ENCODE measurements around the gene CD200. TPM values are rescaled to one million over a fixed set of nuclear protein-coding genes. Genes with fewer than 3 reads are reported as not detected.
A peak's percentile ranks its signal among the peaks of the same experiment; 100 is the strongest.

CD200 gene
- total RNA-seq, 1 donor from 2014 or later: 67.0 TPM

- no peak overlapping the region for H3K4me3 Mint-ChIP-seq
- no peak overlapping the region for H3K27ac Mint-ChIP-seq (ENCODE audit: unreplicated experiment)
- DNase-seq (ENCODE audit: low read depth, low spot score): no peak
- H3K27me3 Mint-ChIP-seq (ENCODE audit: low read depth): no peaks in the 10 kb centered on the region
- peaks cover 37% of the 10 kb centered on the region for H3K36me3 Mint-ChIP-seq (ENCODE audit: low read depth)
- H3K9me3 Mint-ChIP-seq: no peaks in the 10 kb centered on the region
- H3K4me1 Mint-ChIP-seq: peaks cover 13% of the 10 kb centered on the region
- TF ChIP-seq, protein P1, sequence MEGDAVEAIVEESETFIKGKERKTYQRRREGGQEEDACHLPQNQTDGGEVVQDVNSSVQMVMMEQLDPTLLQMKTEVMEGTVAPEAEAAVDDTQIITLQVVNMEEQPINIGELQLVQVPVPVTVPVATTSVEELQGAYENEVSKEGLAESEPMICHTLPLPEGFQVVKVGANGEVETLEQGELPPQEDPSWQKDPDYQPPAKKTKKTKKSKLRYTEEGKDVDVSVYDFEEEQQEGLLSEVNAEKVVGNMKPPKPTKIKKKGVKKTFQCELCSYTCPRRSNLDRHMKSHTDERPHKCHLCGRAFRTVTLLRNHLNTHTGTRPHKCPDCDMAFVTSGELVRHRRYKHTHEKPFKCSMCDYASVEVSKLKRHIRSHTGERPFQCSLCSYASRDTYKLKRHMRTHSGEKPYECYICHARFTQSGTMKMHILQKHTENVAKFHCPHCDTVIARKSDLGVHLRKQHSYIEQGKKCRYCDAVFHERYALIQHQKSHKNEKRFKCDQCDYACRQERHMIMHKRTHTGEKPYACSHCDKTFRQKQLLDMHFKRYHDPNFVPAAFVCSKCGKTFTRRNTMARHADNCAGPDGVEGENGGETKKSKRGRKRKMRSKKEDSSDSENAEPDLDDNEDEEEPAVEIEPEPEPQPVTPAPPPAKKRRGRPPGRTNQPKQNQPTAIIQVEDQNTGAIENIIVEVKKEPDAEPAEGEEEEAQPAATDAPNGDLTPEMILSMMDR (conservative IDR thresholded peaks at IDR 0.05): no peak
Observed at GRCh38 chr3:112360561-112360960, 27.6 kb downstream of the CD200 start.

DNA sequence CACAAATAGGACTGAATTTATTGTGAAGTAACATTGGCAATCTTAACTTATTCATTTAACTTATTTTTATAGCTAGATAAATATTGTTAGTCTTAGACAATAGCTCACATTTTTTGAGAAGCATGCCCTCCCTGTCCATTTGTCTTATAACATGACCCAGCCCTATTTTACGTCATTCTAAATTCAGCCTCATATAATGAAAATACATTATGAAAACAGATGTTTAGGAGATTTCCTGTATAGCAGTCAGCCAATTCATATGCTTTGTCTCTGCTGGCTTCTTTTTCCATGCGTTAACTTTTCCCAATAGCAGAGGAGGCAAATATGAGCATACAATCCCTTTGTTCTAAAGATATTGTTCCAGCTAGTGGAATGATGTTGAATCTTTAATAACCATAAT is 29.3 kb downstream of the CD200 start:
- H3K36me3 Mint-ChIP-seq (ENCODE audit: low read depth): peaks cover 41% of the 10 kb centered on the region
- no peak overlapping the region for H3K27ac Mint-ChIP-seq (ENCODE audit: unreplicated experiment)
- TF ChIP-seq, protein P1 (conservative IDR thresholded peaks at IDR 0.05): no peak
- no peak overlapping the region for H3K4me3 Mint-ChIP-seq
- no peak for DNase-seq (ENCODE audit: low read depth, low spot score)
- no peaks in the 10 kb centered on the region for H3K27me3 Mint-ChIP-seq (ENCODE audit: low read depth)
- peaks cover 11% of the 10 kb centered on the region for H3K4me1 Mint-ChIP-seq
- H3K9me3 Mint-ChIP-seq: no peaks in the 10 kb centered on the region

GRCh38 chr3:112364291-112364690 is 31.3 kb downstream of the CD200 start:
- Mint-ChIP-seq H3K4me3 (no peak overlapping the region), H3K9me3 (no peaks in the 10 kb centered on the region), H3K4me1 (peaks cover 11% of the 10 kb centered on the region), H3K36me3 (ENCODE audit: low read depth) (peaks cover 36% of the 10 kb centered on the region), H3K27ac (ENCODE audit: unreplicated experiment) (no peak overlapping the region), H3K27me3 (ENCODE audit: low read depth) (no peaks in the 10 kb centered on the region)
- no peak for DNase-seq (ENCODE audit: low read depth, low spot score)
- TF ChIP-seq, protein P1 (conservative IDR thresholded peaks at IDR 0.05): no peak

DNA sequence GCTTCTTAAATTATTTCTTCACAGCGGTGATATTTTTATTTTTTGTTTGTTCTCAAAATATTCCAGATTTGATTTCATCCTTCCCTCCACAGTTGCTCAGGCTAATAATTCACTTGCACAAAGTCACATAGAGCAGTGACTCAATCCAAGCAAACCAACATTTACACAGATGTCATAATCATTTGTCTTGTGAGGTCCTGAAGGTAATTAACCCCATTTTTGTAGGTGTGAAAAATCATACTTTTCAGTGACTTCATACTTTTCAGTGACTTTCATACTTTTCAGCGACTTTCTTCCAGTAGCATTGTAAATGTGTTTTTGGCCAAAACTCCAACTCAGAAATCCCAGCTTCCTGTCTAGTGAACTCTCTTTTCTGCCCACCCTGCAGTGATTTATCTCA is 32.1 kb downstream of the CD200 start:
- peaks cover 11% of the 10 kb centered on the region for H3K4me1 Mint-ChIP-seq
- H3K4me3 Mint-ChIP-seq: no peak overlapping the region
- no peak overlapping the region for H3K27ac Mint-ChIP-seq (ENCODE audit: unreplicated experiment)
- no peaks in the 10 kb centered on the region for H3K27me3 Mint-ChIP-seq (ENCODE audit: low read depth)
- no peak for DNase-seq (ENCODE audit: low read depth, low spot score)
- peaks cover 35% of the 10 kb centered on the region for H3K36me3 Mint-ChIP-seq (ENCODE audit: low read depth)
- TF ChIP-seq, protein P1 (conservative IDR thresholded peaks at IDR 0.05): no peak
- no peaks in the 10 kb centered on the region for H3K9me3 Mint-ChIP-seq

GRCh38 chr3:112365636-112366035 is 32.7 kb downstream of the CD200 start:
- Mint-ChIP-seq H3K9me3 (no peaks in the 10 kb centered on the region), H3K27me3 (ENCODE audit: low read depth) (no peaks in the 10 kb centered on the region), H3K4me3 (no peak overlapping the region), H3K27ac (ENCODE audit: unreplicated experiment) (peak overlapping the region; percentile 45), H3K36me3 (ENCODE audit: low read depth) (peaks cover 32% of the 10 kb centered on the region), H3K4me1 (peaks cover 11% of the 10 kb centered on the region)
- TF ChIP-seq, protein P1 (conservative IDR thresholded peaks at IDR 0.05): no peak
- no peak for DNase-seq (ENCODE audit: low read depth, low spot score)

DNA sequence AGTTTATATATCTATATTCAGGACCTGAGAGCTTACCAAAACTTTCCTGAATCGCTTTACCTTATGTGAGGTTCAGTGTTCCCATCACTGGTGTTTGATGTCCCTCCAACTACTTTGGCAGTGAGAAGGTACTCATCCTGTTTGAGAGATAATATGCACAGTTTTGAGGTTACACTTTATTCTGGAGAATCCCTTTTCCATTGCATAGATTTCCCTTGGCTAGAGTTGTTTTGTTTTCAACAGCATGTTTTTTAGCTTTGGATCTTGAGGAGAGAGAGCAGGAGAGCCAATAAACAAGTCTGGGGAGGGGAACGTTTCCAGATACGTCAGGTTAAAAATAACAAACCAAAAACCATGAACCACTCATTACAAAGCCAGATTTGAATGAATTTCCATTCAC is 33.6 kb downstream of the CD200 start:
- no peaks in the 10 kb centered on the region for H3K9me3 Mint-ChIP-seq
- no peak overlapping the region for H3K27ac Mint-ChIP-seq (ENCODE audit: unreplicated experiment)
- peaks cover 11% of the 10 kb centered on the region for H3K4me1 Mint-ChIP-seq
- TF ChIP-seq, protein P1 (conservative IDR thresholded peaks at IDR 0.05): no peak
- no peaks in the 10 kb centered on the region for H3K27me3 Mint-ChIP-seq (ENCODE audit: low read depth)
- peaks cover 24% of the 10 kb centered on the region for H3K36me3 Mint-ChIP-seq (ENCODE audit: low read depth)
- no peak overlapping the region for H3K4me3 Mint-ChIP-seq
- DNase-seq (ENCODE audit: low read depth, low spot score): no peak
